ENCODE measurements around the gene LPCAT2.

The LPCAT2 gene

DNA sequence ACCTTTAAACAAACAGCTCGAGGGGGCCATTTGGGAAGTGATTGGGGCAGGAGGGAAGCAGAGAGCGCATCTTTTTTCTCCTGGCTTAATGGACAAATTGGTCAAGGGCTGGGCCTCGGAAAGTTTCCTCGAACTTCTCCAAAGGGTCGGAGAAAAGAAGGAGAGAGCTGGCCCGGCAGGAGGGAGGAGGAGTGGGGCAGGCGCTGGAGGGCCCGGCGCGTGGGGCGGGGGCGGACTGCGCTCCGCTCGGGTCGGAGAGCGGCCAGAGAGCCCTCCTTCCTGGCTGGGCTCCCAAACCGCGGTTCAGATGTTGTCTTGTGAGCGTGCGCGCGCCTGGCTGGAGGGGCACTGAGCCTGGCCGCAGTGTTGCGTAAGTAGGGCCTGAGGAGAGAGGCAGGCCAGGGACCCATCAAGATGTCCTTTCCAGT lies 28.6 kb upstream of the LPCAT2 start:
- no peak for DNase-seq (ENCODE audit: low read depth in 2 of 2)

DNA sequence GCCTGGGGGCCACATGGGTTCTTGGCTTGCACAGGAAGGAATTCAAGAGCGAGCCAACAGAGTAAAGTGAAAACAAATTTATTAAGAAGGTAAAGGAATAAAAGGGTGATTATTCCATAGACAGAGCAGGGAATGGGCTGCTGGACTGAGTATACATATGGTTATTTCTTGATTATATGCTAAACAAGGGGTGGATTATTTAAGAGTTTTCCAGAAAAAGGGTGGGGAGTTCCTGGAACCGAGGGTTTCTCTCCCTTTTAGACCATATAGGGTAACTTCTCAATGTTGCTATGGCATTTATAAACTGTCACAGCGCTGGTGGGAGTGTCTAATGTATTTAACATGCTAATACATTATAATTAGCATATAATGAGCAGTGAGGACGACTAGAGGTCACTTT lies 27.8 kb upstream of the LPCAT2 start:
- DNase-seq (ENCODE audit: low read depth in 2 of 2): no peak

- no peak for DNase-seq (ENCODE audit: low read depth in 2 of 2)
Observed at GRCh38 chr16:55482056-55482455, 26.8 kb upstream of the LPCAT2 start.

DNA sequence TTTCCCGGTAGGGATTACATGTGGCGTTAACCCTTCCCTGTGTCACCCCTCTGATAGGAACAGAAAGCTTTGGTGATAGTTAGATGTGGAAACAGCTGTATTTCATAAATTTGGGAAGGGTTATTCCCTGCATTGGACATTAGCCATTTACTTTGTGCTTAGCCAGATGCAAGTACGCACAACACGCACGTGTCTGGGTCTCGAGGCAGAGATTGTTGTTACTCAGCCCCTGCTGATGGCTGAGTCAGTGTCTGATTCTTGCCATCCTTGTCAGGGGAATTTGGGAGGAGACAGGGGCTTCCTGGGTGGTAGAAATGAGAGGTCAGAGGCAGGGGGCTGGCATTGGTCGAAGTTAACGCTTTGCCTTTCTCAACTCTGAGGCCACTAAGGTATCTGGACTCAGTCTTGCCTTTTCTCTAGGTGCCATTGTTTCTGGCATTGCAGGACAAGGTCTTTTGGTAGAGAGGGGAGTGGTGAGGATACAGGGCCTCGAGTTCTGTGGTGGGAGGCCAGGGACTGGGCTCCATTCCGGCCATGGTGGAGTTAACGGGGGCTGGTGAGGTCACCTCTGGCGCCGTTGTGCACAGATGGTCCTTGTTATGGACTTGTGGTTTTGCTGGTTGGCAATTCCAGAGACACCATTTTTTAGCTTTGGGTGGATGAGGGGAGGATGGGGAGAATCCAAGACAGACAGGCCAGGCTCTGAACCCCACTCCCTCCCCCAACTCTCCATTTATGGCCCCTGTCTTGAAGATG lies 21.6 kb upstream of the LPCAT2 start:
- DNase-seq (ENCODE audit: low read depth in 2 of 2): no peak

DNA sequence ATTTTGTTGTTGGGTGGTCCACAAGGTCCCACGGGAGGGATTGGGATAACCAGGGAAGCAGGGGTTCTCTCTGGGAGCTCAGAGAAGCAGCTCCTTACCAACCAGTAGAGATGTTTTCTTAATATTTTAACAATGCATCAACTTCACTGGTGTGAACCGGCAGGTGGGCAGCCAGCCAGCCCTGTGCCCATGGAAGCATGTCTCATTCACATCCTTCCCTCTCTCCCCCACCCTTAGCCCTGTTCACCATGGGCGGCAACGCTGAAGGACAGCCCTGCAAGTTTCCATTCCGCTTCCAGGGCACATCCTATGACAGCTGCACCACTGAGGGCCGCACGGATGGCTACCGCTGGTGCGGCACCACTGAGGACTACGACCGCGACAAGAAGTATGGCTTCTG lies 20.6 kb upstream of the LPCAT2 start:
- no peak for DNase-seq (ENCODE audit: low read depth in 2 of 2)

GRCh38 chr16:55489119-55489955 lies 19.5 kb upstream of the LPCAT2 start:
- DNase-seq (ENCODE audit: low read depth in 2 of 2): no peak

GRCh38 chr16:55489956-55490265 lies 19.0 kb upstream of the LPCAT2 start:
- DNase-seq (ENCODE audit: low read depth in 2 of 2): no peak

- DNase-seq (ENCODE audit: low read depth in 2 of 2): no peak
Observed at GRCh38 chr16:55490301-55490700, 18.6 kb upstream of the LPCAT2 start.

DNA sequence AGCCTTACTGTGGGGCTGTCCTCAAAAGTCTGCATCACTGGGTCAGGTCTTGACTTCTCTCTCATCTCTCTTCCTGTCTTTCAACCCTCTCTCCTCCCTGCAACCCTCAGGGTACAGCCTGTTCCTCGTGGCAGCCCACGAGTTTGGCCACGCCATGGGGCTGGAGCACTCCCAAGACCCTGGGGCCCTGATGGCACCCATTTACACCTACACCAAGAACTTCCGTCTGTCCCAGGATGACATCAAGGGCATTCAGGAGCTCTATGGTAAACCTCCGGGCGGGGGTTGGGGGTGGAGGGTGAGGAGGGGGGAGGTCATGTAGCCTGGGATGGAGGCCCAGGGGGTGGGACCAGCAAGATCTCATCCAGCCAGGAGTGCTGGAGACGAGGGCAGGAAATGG lies 17.2 kb upstream of the LPCAT2 start:
- DNase-seq (ENCODE audit: low read depth in 2 of 2): no peak

- DNase-seq (ENCODE audit: low read depth in 2 of 2): no peak
Observed at GRCh38 chr16:55492756-55493380, 16.0 kb upstream of the LPCAT2 start.

DNA sequence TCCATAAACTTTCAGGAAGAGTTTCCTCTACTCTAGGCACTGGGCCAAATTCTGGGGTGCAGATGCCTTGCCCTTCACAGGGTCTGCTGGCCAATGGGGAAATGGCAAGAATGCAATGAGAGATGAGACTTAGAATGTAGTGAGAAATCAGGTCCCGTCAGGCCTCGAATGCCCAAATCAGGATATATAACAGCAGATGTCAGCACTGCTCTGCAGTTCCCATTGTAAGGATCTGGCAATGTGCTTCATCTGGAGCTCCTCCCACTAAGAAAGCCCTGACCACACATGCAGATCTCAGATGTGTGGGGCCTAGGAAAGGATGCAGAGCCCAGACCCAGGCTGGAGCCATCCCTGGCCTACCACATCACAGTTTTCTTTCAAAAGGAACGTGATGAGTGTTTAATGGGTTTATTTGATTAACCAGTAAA lies 13.9 kb upstream of the LPCAT2 start:
- DNase-seq (ENCODE audit: low read depth in 2 of 2): no peak

DNA sequence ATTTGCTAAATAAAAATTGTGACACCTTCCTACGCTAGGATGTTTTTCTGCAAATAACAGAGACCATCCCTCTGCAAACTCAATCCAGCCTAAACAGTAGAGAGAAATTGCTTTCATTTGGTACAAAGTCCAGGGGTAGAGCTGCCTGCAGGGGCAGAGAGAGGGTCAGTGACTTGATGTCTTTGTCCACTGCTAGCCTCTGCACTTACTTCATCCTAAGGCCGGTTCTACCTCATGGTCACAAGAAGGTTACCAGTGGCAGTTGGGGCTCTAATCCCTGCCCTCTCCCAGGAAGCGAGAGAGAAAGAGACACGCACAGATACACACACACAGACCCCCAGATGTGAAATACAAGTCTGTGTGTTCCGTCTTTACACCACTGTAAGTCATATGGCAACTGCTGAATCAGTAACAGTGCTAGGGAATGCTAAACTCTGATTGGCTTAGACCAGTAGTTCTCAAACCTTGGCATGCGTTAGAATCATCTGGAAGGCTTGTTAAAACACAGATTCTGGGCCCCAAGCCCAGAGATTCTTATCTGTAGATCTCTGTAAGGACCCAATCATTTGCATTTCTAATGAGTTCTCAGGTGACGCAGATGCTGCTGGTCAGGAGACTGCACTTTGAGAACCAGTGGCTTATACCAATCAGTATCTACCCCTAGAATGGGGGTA lies 13.1 kb upstream of the LPCAT2 start:
- DNase-seq (ENCODE audit: low read depth in 2 of 2): no peak

- DNase-seq (ENCODE audit: low read depth in 2 of 2): no peak
Observed at GRCh38 chr16:55496509-55497145, 12.2 kb upstream of the LPCAT2 start.

GRCh38 chr16:55497558-55497957 lies 11.3 kb upstream of the LPCAT2 start:
- no peak for DNase-seq (ENCODE audit: low read depth in 2 of 2)

DNA sequence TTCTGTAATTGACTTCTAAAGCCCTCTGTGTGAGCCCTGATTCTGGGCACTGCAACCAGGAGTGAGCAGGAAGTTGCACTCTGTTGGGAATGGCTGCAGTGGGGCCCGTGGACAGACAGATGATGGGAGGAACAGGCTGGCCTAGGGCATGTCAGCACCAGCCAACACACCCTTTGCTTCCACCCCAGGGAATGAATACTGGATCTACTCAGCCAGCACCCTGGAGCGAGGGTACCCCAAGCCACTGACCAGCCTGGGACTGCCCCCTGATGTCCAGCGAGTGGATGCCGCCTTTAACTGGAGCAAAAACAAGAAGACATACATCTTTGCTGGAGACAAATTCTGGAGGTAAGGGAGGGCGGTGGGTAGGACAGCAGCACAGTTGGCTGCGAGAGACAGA lies 10.8 kb upstream of the LPCAT2 start:
- no peak for DNase-seq (ENCODE audit: low read depth in 2 of 2)

- DNase-seq (ENCODE audit: low read depth in 2 of 2): no peak
Observed at GRCh38 chr16:55499281-55499680, 9.6 kb upstream of the LPCAT2 start.

DNA sequence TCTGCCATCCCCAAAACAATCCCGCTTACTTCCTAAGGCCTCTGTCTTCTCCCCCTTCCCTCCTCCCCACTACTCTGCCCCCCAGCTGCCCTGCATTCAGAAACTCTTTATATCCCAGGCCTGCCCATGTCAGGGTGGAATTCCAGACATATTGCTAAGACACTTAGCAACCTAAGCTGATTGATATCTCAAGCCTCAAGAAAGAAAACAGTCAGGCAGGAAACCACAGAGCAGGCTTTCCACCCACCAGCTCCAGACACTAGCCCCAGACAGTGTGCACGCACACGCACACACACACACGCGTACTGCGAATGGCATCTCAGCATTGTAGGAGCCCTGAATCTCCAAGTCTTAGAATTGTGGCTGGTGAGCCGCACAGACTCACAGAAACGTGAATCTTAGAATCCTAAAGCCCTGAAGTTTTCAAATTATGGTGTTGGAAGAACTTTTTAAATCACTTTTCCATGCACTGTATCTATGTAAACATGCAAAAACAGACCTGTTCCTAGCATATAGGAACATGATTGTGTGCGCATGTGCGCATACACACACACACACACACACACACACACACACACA lies 8.8 kb upstream of the LPCAT2 start:
- DNase-seq (ENCODE audit: low read depth in 2 of 2): no peak

GRCh38 chr16:55500530-55501011 lies 8.3 kb upstream of the LPCAT2 start:
- DNase-seq (ENCODE audit: low read depth in 2 of 2): no peak

GRCh38 chr16:55501549-55502322 lies 7.1 kb upstream of the LPCAT2 start:
- no peak for DNase-seq (ENCODE audit: low read depth in 2 of 2)

- DNase-seq (ENCODE audit: low read depth in 2 of 2): no peak
Observed at GRCh38 chr16:55502801-55503366, 6.0 kb upstream of the LPCAT2 start.

Data from stimulated activated CD8-positive, alpha-beta memory T cell treated with anti-CD3 and anti-CD28 coated beads, Interleukin-7, amount 100 ng/mL, for 1 hour (primary cell).